Neural progenitor cell (in vitro differentiated cells): Measurements from ENCODE around the gene HS3ST3B1. TPM values are rescaled to one million over a fixed set of nuclear protein-coding genes. Genes with fewer than 3 reads are reported as not detected.

ENCODE experiments used
- DNase-seq: peaks from one replicate; pipeline ENCODE4 v3.0.0-alpha.2; 2016; ENCODE audit warnings: low spot score
- H2AFZ ChIP-seq: fragments of 200-600 bp; sonication (generic); replicated peaks from 2 replicates; pipeline ENCODE4 v1.6.1; 2016; ENCODE audit warnings: antibody characterized with exemption
- H3F3A ChIP-seq: fragments of 200-600 bp; sonication (generic); 2 replicates; pipeline ENCODE4 v1.6.1; 2016; ENCODE audit warnings: antibody characterized with exemption, low read depth
- H3K27ac ChIP-seq: fragments of 200-600 bp; sonication (generic); 2 replicates; pipeline ENCODE4 v1.5.1; 2016; ENCODE audit warnings: mild to moderate bottlenecking
- H3K27me3 ChIP-seq: fragments of 200-600 bp; sonication (generic); 2 replicates; pipeline ENCODE4 v1.6.1; 2016; ENCODE audit warnings: mild to moderate bottlenecking, moderate library complexity
- H3K36me3 ChIP-seq: fragments of 200-600 bp; sonication (generic); 2 replicates; pipeline ENCODE4 v1.5.1; 2016
- H3K4me1 ChIP-seq: fragments of 200-600 bp; sonication (generic); 2 replicates; pipeline ENCODE4 v1.6.1; 2016; ENCODE audit warnings: mixed run types
- H3K4me2 ChIP-seq: fragments of 200-600 bp; sonication (generic); 2 replicates; pipeline ENCODE4 v1.6.1; 2016
- H3K4me3 ChIP-seq: fragments of 200-600 bp; sonication (generic); 2 replicates; pipeline ENCODE4 v1.5.1; 2016
- H3K79me2 ChIP-seq: fragments of 200-600 bp; sonication (generic); 2 replicates; pipeline ENCODE4 v1.6.1; 2016; ENCODE audit warnings: low read depth
- H3K9ac ChIP-seq: fragments of 200-600 bp; sonication (generic); 2 replicates; pipeline ENCODE4 v1.6.1; 2016
- H3K9me3 ChIP-seq: fragments of 200-600 bp; sonication (generic); 2 replicates; pipeline ENCODE4 v1.5.1; 2016; ENCODE audit warnings: low read depth
- H4K20me1 ChIP-seq: fragments of 200-600 bp; sonication (generic); 2 replicates; pipeline ENCODE4 v1.6.1; 2016; ENCODE audit warnings: low read depth
- H3K27ac Mint-ChIP-seq: 3 replicates; pipeline ENCODE4 v1.8.0; 2021; ENCODE audit warnings: mixed read lengths
- H3K27me3 Mint-ChIP-seq: 2 replicates; pipeline ENCODE4 v1.8.0; 2022; ENCODE audit warnings: low read depth, mild to moderate bottlenecking, inconsistent platforms, moderate library complexity, mixed read lengths; ENCODE audit not compliant: insufficient read depth
- H3K36me3 Mint-ChIP-seq: 3 replicates; pipeline ENCODE4 v1.8.0; 2021; ENCODE audit warnings: mixed read lengths
- H3K4me1 Mint-ChIP-seq: 3 replicates; pipeline ENCODE4 v1.8.0; 2021; ENCODE audit warnings: mixed read lengths
- H3K4me3 Mint-ChIP-seq: 3 replicates; pipeline ENCODE4 v1.8.0; 2021; ENCODE audit warnings: mild to moderate bottlenecking, moderate library complexity, mixed read lengths
- H3K9me3 Mint-ChIP-seq: 3 replicates; pipeline ENCODE4 v1.8.0; 2020; ENCODE audit warnings: mixed read lengths
- EZH2 ChIP-seq: fragments of 200-600 bp; sonication (generic); IDR thresholded peaks from 2 replicates; pipeline ENCODE4 v1.6.1; 2017; ENCODE audit warnings: antibody characterized with exemption, mild to moderate bottlenecking, moderate library complexity
- EZH2phosphoT487 ChIP-seq: fragments of 200-600 bp; sonication (generic); IDR thresholded peaks from 2 replicates; pipeline ENCODE4 v1.6.1; 2017; ENCODE audit warnings: antibody characterized with exemption
- total RNA-seq: library from RNA; depleted of rRNA; stranded (reverse); fragments of >200 nt; gene quantifications from 2 replicates; pipeline ENCODE4 v1.2.3, GENCODE V29; 2015; ENCODE audit warnings: low replicate concordance
- TF ChIP-seq, protein P1 (sequence below): fragments of 200-600 bp; sonication (generic); IDR thresholded peaks from 2 replicates; pipeline ENCODE4 v1.5.1; 2017; ENCODE audit warnings: antibody characterized with exemption, mild to moderate bottlenecking

HS3ST3B1 gene
- total RNA-seq, 1 donor from 2014 or later, result 21.5 TPM

DNA sequence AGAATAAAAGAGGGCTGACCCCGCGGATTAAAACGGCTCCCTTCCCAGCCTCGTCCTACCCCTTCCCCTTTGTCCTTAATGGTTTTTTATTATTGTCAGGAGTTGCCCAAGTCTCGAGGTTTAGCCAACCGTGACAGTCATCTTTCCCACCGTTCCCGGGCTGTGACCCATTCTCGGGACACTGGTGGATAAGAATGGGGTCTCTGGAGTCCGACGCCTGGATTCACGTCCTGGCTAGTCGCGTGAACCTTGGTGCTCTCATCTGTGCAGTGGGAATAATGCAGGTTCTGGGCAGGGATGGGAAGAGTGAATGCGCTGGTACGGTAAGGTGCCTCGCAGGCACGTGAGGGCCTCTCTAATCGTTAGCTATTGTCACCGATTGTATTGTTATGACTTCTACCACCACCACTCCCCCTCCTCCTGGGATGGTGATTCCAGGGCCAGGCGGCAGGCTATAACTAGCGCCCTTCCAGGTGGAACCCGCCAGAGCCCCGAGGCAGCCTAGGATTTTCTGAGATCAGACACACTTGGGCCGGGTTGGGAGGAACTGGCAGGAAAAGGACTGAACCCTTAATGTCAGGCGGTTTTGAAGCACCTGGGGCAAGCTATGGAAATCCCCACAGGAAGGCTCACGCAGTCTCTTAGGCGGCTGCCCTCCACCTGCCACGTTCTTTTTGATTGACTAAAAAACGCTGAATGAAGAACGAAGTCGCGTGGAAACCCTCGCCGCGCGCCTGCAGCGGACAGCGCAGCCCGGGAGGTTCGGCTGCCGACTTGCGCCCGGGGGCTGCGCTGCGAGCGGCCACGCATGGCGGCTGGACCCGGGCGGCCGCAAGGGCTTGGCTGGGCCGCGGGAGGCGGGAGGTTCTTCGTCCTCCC is 2.7 kb downstream of the HS3ST3B1 start:
- Histone ChIP-seq H3K36me3 (no peaks in the 10 kb centered on the region), H3K9ac (no peak overlapping the region), H3K9me3 (no peaks in the 10 kb centered on the region), H4K20me1 (peaks cover 76% of the 10 kb centered on the region), H2AFZ (no peak overlapping the region), H3K27ac (no peak overlapping the region), H3K79me2 (peaks cover 74% of the 10 kb centered on the region), H3K27me3 (peaks cover 83% of the 10 kb centered on the region), H3F3A (peaks cover 19% of the 10 kb centered on the region), H3K4me1 (peaks cover 53% of the 10 kb centered on the region), H3K4me3 (peak overlapping the region; percentile 75), H3K4me2 (peak overlapping the region; percentile 97)
- H3K4me3 Mint-ChIP-seq, result peak overlapping the region; percentile 94
- H3K9me3 Mint-ChIP-seq, result no peaks in the 10 kb centered on the region
- H3K36me3 Mint-ChIP-seq, result no peaks in the 10 kb centered on the region
- TF ChIP-seq EZH2 (peak; percentile 45), EZH2phosphoT487 (no peak)
- TF ChIP-seq, protein P1, sequence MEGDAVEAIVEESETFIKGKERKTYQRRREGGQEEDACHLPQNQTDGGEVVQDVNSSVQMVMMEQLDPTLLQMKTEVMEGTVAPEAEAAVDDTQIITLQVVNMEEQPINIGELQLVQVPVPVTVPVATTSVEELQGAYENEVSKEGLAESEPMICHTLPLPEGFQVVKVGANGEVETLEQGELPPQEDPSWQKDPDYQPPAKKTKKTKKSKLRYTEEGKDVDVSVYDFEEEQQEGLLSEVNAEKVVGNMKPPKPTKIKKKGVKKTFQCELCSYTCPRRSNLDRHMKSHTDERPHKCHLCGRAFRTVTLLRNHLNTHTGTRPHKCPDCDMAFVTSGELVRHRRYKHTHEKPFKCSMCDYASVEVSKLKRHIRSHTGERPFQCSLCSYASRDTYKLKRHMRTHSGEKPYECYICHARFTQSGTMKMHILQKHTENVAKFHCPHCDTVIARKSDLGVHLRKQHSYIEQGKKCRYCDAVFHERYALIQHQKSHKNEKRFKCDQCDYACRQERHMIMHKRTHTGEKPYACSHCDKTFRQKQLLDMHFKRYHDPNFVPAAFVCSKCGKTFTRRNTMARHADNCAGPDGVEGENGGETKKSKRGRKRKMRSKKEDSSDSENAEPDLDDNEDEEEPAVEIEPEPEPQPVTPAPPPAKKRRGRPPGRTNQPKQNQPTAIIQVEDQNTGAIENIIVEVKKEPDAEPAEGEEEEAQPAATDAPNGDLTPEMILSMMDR, result no peak
- H3K4me1 Mint-ChIP-seq, result peaks cover 61% of the 10 kb centered on the region
- peak overlapping the region; percentile 81 for H3K27ac Mint-ChIP-seq
- peaks cover 29% of the 10 kb centered on the region for H3K27me3 Mint-ChIP-seq
- peak; percentile 62 for DNase-seq

DNA sequence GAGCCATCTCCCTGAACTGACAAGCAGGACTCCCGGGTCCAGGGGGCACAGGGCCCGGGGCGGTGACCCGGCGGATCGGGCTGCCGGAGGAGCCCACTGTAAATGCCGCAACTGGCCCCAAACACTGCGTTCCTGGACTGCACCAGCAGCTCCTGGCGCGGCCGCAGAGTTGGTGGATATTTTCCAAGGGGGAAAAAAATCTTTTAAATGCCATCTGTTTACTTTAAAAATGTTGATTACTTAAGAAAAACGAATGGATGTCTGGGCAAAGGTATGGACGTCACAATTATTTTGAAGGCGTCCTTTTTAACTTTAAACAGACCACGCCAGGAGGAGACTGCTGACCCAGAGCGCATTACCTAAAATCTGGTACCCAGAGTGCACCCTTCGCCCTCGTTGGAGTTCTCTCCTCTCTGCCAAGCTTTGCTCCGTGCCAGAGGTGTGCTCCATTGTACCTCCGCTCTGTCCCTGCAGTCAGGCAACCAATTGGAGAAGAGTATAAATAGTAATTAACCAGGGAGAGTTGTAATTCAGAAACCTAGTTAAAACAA is 3.4 kb downstream of the HS3ST3B1 start:
- Histone ChIP-seq H3K9me3 (no peaks in the 10 kb centered on the region), H3K36me3 (no peaks in the 10 kb centered on the region), H3K9ac (no peak overlapping the region), H3K4me2 (peak overlapping the region; percentile 97), H2AFZ (no peak overlapping the region), H3K79me2 (peaks cover 76% of the 10 kb centered on the region), H4K20me1 (peaks cover 69% of the 10 kb centered on the region), H3F3A (peaks cover 12% of the 10 kb centered on the region), H3K4me3 (peak overlapping the region; percentile 75), H3K4me1 (peaks cover 48% of the 10 kb centered on the region), H3K27me3 (peaks cover 75% of the 10 kb centered on the region), H3K27ac (no peak overlapping the region)
- peak overlapping the region; percentile 10 for H3K27ac Mint-ChIP-seq
- TF ChIP-seq, protein P1, result no peak
- peak; percentile 33 for TF ChIP-seq EZH2
- peaks cover 57% of the 10 kb centered on the region for H3K4me1 Mint-ChIP-seq
- no peaks in the 10 kb centered on the region for H3K9me3 Mint-ChIP-seq
- no peaks in the 10 kb centered on the region for H3K36me3 Mint-ChIP-seq
- peak overlapping the region; percentile 94 for H3K4me3 Mint-ChIP-seq
- DNase-seq, result no peak
- H3K27me3 Mint-ChIP-seq, result peaks cover 22% of the 10 kb centered on the region

DNA sequence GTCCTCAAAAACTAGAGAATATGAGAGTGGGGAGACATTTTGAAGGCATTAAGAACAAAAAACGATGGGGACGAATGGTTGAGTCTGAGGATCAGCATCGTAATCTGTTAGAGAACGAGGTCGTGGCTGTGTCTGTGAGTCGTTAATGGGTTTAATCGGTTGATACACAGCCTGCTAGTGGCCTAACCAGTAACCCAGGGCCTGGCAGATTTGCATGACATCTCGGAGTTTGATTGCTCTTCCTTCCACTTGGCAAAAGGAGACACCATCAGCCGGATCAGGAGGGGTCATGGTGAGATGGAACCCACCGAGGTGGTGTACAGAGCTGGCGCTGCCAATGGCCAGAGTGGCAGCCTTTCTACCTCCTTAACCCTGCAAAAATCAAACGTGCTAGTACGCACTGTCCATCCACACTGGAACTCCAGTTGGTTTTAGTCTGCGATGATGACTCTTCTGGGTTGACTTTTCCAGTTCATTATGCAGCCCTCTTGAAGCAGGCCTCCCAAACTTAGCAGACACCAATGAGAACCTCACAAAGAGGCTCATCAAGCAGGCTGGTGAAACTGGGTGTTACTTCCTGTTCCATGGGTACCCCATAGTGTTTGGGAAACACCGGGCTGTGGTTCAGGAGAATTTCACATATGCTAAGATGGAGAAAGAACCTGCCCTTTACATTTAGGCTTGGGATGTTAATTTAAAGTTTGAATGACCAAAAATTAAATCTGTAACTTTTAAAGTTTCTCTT is 4.1 kb downstream of the HS3ST3B1 start:
- Histone ChIP-seq H4K20me1 (peaks cover 67% of the 10 kb centered on the region), H3K9ac (no peak overlapping the region), H2AFZ (no peak overlapping the region), H3K4me1 (peaks cover 47% of the 10 kb centered on the region), H3F3A (peaks cover 10% of the 10 kb centered on the region), H3K79me2 (peaks cover 78% of the 10 kb centered on the region), H3K9me3 (no peaks in the 10 kb centered on the region), H3K4me3 (peak overlapping the region; percentile 75), H3K27ac (no peak overlapping the region), H3K4me2 (peak overlapping the region; percentile 97), H3K27me3 (peaks cover 69% of the 10 kb centered on the region), H3K36me3 (no peaks in the 10 kb centered on the region)
- Mint-ChIP-seq H3K27me3 (peaks cover 20% of the 10 kb centered on the region), H3K4me3 (peak overlapping the region; percentile 94), H3K36me3 (no peaks in the 10 kb centered on the region), H3K9me3 (no peaks in the 10 kb centered on the region), H3K4me1 (peaks cover 54% of the 10 kb centered on the region), H3K27ac (peak overlapping the region; percentile 18)
- no peak for TF ChIP-seq EZH2phosphoT487
- no peak for TF ChIP-seq EZH2
- TF ChIP-seq, protein P1, result no peak
- DNase-seq, result peak; percentile 55
